ENCODE measurements around the gene DESI2. TPM values are rescaled to one million over a fixed set of nuclear protein-coding genes. Genes with fewer than 3 reads are reported as not detected.
A peak's percentile ranks its signal among the peaks of the same experiment; 100 is the strongest.
"Not testable (repeated sequence)": the region's sequence is repeated elsewhere in the genome, so short reads cannot be mapped to it uniquely, and the experiment has no call there.

Gene DESI2
- total RNA-seq, 1 donor from 2014 or later: 53.3 TPM

DNA sequence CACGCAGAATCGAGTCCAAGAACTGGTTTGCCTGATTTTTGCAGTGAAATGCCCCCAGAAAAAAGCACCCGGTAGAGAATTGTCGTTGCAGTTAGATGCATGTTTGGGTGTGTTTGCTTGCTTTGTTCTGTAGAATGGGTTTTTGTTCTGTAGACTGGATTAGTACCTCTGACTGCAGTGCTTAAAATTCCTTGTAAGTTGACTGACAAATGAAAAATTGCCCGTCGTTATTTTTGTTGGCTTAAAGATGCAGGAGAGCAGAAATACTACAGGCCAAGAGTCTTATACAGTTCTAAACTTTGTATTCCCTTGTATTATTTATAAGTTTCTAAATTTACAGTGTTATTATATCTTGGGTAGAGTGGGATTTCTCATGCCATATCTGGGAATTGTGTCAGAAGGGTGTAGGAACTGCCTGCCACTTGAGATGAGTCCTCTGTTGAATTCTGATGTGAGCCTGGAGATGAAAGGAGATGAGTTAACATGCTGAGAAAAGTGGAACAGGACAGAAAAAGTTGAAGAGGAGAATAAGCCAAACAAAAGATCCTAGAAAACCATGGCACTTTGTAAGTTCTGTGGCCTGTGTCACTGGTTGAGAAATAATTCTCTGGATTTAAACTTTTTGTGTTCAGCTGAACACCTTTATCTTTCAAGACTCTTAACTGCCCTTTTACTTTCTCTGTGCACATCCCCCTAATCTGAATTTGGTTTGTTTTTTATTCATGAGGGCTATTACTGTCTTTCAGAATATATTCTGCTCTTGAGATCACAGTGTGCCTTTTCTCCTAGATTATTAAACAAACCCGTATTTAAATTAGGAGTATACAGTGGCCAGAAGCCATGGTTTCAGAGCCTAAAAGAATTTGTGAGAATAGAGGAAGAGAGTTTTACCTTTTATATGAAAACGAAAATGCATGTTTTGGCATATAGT lies 1.4 kb downstream of the DESI2 start:
- DNase-seq (ENCODE audit: extremely low spot score, unreplicated experiment): no peak
- peaks cover 23% of the 10 kb centered on the region for H3K4me1 Mint-ChIP-seq (ENCODE audit: unreplicated experiment)
- no peak overlapping the region for H3K27ac Mint-ChIP-seq (ENCODE audit: unreplicated experiment)
- no peaks in the 10 kb centered on the region for H3K27me3 Mint-ChIP-seq (ENCODE audit: unreplicated experiment)
- H3K36me3 Mint-ChIP-seq (ENCODE audit: unreplicated experiment): peaks cover 22% of the 10 kb centered on the region
- TF ChIP-seq, protein P1, sequence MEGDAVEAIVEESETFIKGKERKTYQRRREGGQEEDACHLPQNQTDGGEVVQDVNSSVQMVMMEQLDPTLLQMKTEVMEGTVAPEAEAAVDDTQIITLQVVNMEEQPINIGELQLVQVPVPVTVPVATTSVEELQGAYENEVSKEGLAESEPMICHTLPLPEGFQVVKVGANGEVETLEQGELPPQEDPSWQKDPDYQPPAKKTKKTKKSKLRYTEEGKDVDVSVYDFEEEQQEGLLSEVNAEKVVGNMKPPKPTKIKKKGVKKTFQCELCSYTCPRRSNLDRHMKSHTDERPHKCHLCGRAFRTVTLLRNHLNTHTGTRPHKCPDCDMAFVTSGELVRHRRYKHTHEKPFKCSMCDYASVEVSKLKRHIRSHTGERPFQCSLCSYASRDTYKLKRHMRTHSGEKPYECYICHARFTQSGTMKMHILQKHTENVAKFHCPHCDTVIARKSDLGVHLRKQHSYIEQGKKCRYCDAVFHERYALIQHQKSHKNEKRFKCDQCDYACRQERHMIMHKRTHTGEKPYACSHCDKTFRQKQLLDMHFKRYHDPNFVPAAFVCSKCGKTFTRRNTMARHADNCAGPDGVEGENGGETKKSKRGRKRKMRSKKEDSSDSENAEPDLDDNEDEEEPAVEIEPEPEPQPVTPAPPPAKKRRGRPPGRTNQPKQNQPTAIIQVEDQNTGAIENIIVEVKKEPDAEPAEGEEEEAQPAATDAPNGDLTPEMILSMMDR (IDR thresholded peaks at IDR 0.05): no peak
- no peak overlapping the region for H3K4me3 Mint-ChIP-seq (ENCODE audit: unreplicated experiment)
- H3K9me3 Mint-ChIP-seq (ENCODE audit: unreplicated experiment): no peaks in the 10 kb centered on the region

DNA sequence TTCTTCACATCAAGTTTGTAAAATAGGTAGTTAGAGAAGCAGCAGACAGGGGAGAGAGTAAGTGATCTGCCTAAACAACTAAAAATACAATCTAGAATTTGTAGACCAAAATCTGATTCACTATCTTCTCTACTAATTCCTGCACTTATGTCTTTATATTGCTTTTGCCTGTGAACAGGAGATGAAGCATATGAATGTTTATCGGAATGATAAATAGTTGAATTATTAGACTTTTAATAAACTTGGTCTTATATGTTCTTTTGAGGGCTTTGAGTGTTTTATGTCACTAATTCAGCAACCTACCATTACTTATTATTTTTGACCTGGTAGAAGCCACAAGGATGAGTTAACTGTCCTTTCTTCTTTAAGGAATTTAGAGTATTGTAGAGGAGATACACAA lies 2.3 kb downstream of the DESI2 start:
- no peaks in the 10 kb centered on the region for H3K27me3 Mint-ChIP-seq (ENCODE audit: unreplicated experiment)
- TF ChIP-seq, protein P1 (IDR thresholded peaks at IDR 0.05): no peak
- peaks cover 27% of the 10 kb centered on the region for H3K36me3 Mint-ChIP-seq (ENCODE audit: unreplicated experiment)

DNA sequence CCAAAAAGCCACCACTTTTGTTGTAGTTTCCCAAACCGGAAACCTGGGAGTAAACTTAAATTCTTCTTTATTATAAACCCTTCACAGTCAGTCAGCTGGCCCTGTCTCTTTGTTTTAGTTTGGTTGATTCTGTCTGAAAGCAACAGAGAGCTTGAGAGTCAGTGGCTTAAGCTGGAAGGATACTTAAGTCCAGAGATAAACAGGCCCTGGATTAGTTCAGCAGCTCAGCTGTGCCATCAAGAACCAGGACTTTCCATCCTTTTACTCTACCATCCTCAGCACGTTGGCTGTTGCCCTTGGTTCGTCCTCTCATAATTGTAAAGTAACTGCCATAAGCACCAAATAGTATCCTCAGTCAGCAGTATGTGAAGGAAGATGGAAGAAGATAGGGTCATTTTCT lies 4.5 kb downstream of the DESI2 start:
- Mint-ChIP-seq H3K9me3 (ENCODE audit: unreplicated experiment) (no peaks in the 10 kb centered on the region), H3K27ac (ENCODE audit: unreplicated experiment) (no peak overlapping the region), H3K27me3 (ENCODE audit: unreplicated experiment) (no peaks in the 10 kb centered on the region), H3K4me1 (ENCODE audit: unreplicated experiment) (peaks cover 25% of the 10 kb centered on the region), H3K4me3 (ENCODE audit: unreplicated experiment) (no peak overlapping the region), H3K36me3 (ENCODE audit: unreplicated experiment) (peaks cover 31% of the 10 kb centered on the region)
- TF ChIP-seq, protein P1 (IDR thresholded peaks at IDR 0.05): no peak
- no peak for DNase-seq (ENCODE audit: extremely low spot score, unreplicated experiment)

More for the DNA sequence above, 2.3 kb downstream of the DESI2 start:
- DNase-seq (ENCODE audit: extremely low spot score, unreplicated experiment): no peak
- Mint-ChIP-seq H3K4me3 (ENCODE audit: unreplicated experiment) (no peak overlapping the region), H3K4me1 (ENCODE audit: unreplicated experiment) (peaks cover 31% of the 10 kb centered on the region), H3K9me3 (ENCODE audit: unreplicated experiment) (no peaks in the 10 kb centered on the region), H3K27ac (ENCODE audit: unreplicated experiment) (no peak overlapping the region)

DNA sequence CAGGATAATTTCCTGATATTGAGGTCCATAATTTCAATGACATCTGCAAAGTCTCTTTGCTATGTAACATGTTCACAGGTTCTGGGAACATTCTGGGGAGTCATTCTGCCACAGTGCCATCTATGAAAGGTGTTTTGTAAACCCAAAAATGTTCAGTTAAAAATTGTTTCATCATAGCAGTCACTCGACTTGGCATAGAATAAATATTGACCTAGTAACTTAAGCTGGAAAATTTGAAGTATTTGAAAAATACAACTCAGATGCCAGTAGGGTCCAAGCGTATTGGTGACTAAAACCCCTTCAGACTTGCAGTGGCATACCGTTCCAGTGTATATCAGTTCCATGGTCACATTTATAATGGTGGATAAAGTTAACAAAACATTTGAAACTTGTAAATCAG lies 6.8 kb downstream of the DESI2 start:
- TF ChIP-seq, protein P1 (IDR thresholded peaks at IDR 0.05): no peak
- no peaks in the 10 kb centered on the region for H3K9me3 Mint-ChIP-seq (ENCODE audit: unreplicated experiment)
- no peak for DNase-seq (ENCODE audit: extremely low spot score, unreplicated experiment)
- H3K36me3 Mint-ChIP-seq (ENCODE audit: unreplicated experiment): peaks cover 31% of the 10 kb centered on the region
- H3K4me3 Mint-ChIP-seq (ENCODE audit: unreplicated experiment): no peak overlapping the region
- H3K27ac Mint-ChIP-seq (ENCODE audit: unreplicated experiment): peak overlapping the region; percentile 64
- no peaks in the 10 kb centered on the region for H3K27me3 Mint-ChIP-seq (ENCODE audit: unreplicated experiment)
- peaks cover 27% of the 10 kb centered on the region for H3K4me1 Mint-ChIP-seq (ENCODE audit: unreplicated experiment)

DNA sequence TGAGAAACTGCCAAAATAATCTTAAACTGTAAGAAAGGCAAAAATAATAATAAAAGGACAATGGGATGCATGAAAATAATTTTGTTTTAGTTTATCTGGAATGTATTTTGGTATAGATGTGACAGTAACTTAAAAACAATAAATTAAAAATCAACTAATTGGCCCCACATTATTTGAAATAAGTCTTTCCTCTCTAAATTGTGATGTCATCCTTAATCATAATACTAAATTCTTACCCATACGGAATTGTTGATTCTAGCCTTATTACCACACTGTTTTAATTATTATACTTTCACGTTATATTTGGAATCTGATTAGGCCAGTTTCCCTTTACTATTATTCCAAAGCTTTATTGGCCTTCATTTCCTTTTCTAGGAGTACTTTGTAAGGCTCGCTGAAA lies 7.7 kb downstream of the DESI2 start:
- peaks cover 27% of the 10 kb centered on the region for H3K4me1 Mint-ChIP-seq (ENCODE audit: unreplicated experiment)
- no peak for DNase-seq (ENCODE audit: extremely low spot score, unreplicated experiment)

DNA sequence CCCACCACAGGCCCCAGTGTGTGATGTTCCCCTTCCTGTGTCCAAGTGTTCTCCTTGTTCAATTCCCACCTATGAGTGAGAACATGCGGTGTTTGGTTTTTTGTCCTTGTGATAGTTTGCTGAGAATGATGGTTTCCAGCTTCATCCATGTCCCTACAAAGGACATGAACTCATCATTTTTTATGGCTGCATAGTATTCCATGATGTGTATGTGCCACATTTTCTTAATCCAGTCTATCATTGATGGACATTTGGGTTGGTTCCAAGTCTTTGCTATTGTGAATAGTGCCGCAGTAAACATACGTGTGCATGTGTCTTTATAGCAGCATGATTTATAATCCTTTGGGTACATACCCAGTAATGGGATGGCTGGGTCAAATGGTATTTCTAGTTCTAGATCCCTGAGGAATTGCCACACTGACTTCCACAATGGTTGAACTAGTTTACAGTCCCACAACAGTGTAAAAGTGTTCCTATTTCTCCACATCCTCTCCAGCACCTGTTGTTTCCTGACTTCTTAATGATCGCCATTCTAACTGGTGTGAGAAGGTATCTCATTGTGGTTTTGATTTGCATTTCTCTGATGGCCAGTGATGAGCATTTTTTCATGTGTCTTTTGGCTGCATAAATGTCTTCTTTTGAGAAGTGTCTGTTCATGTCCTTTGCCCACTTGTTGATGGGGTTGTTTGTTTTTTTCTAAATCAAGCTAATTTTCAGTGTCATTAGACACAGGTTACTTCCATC lies 8.8 kb downstream of the DESI2 start:
- H3K27me3 Mint-ChIP-seq (ENCODE audit: unreplicated experiment); H3K27ac Mint-ChIP-seq (ENCODE audit: unreplicated experiment): not testable (repeated sequence)

More for the DNA sequence above, 7.7 kb downstream of the DESI2 start:
- Mint-ChIP-seq H3K4me3 (ENCODE audit: unreplicated experiment) (no peak overlapping the region), H3K36me3 (ENCODE audit: unreplicated experiment) (peaks cover 31% of the 10 kb centered on the region), H3K27ac (ENCODE audit: unreplicated experiment) (no peak overlapping the region), H3K27me3 (ENCODE audit: unreplicated experiment) (no peaks in the 10 kb centered on the region), H3K9me3 (ENCODE audit: unreplicated experiment) (no peaks in the 10 kb centered on the region)
- TF ChIP-seq, protein P1 (IDR thresholded peaks at IDR 0.05): no peak

More for the DNA sequence above, 8.8 kb downstream of the DESI2 start:
- H3K9me3 Mint-ChIP-seq (ENCODE audit: unreplicated experiment); DNase-seq (ENCODE audit: extremely low spot score, unreplicated experiment); H3K4me3 Mint-ChIP-seq (ENCODE audit: unreplicated experiment): not testable (repeated sequence)
- H3K36me3 Mint-ChIP-seq (ENCODE audit: unreplicated experiment): peaks cover 30% of the 10 kb centered on the region
- H3K4me1 Mint-ChIP-seq (ENCODE audit: unreplicated experiment): peaks cover 27% of the 10 kb centered on the region

Data from osteocyte (in vitro differentiated cells).